Activated naive CD8-positive, alpha-beta T cell treated with anti-CD3 and anti-CD28 coated beads, Interleukin-2, amount 10 ng/mL, durations not matched to agents 7 days and 5 days (primary cell): Measurements from ENCODE around the gene MINDY1. TPM values are rescaled to one million over a fixed set of nuclear protein-coding genes. Genes with fewer than 3 reads are reported as not detected.
A peak's percentile ranks its signal among the peaks of the same experiment; 100 is the strongest.

Source experiments
- ATAC-seq: fragments of 150-1000 bp; cut with Tn5 transposase; one replicate; pipeline ENCODE4 v1.10.0; 2021; ENCODE audit warnings: low read depth, moderate library complexity
- POLR2A ChIA-PET: fragments of 350-600 bp; sonication (Branson Sonifier 250); formaldehyde crosslinking; loops from one replicate; lab custom pipeline; 2021; ENCODE audit warnings: antibody characterized with exemption; lab: Charles Lee
- DNase-seq: peaks from one replicate; pipeline ENCODE4 v3.0.0; 2021
- H3K27ac Mint-ChIP-seq: one replicate; pipeline ENCODE4 v1.8.0; 2022; ENCODE audit warnings: mild to moderate bottlenecking, mixed read lengths
- H3K27me3 Mint-ChIP-seq: one replicate; pipeline ENCODE4 v1.8.0; 2022; ENCODE audit warnings: mild to moderate bottlenecking, moderate library complexity, mixed read lengths
- H3K36me3 Mint-ChIP-seq: one replicate; pipeline ENCODE4 v1.8.0; 2021; ENCODE audit warnings: mild to moderate bottlenecking, mixed read lengths
- H3K4me1 Mint-ChIP-seq: one replicate; pipeline ENCODE4 v1.8.0; 2021; ENCODE audit warnings: mixed read lengths
- H3K4me3 Mint-ChIP-seq: one replicate; pipeline ENCODE4 v1.8.0; 2022; ENCODE audit warnings: mild to moderate bottlenecking, moderate library complexity, mixed read lengths
- H3K9me3 Mint-ChIP-seq: one replicate; pipeline ENCODE4 v1.8.0; 2021; ENCODE audit warnings: mixed read lengths
- total RNA-seq, 2 experiments: library from RNA; stranded (reverse); gene quantifications; one replicate each; pipeline ENCODE4 v1.2.3, GENCODE V29; 2021

The MINDY1 gene
- total RNA-seq, 2 experiments from 2014 or later = 11.5 to 12.7 TPM

GRCh38 chr1:150965605-150966004 is 41.1 kb downstream of the MINDY1 start:
- DNase-seq = no peak
- Mint-ChIP-seq H3K4me1 (peaks cover 17% of the 10 kb centered on the region), H3K4me3 (no peak overlapping the region), H3K36me3 (peaks cover 46% of the 10 kb centered on the region), H3K9me3 (no peaks in the 10 kb centered on the region), H3K27me3 (no peaks in the 10 kb centered on the region), H3K27ac (no peak overlapping the region)
- POLR2A ChIA-PET = no interaction called here
- no peak for ATAC-seq

- H3K4me3 Mint-ChIP-seq = no peak overlapping the region
- no peak overlapping the region for H3K27ac Mint-ChIP-seq
- POLR2A ChIA-PET = interaction anchor here (0.6 kb wide), 1 partner anchor 103 kb away, joined by 4 read pairs; no protein-coding TSS in a partner anchor
- H3K4me1 Mint-ChIP-seq = peaks cover 9% of the 10 kb centered on the region
- H3K9me3 Mint-ChIP-seq = no peaks in the 10 kb centered on the region
- H3K36me3 Mint-ChIP-seq = peaks cover 60% of the 10 kb centered on the region
- no peaks in the 10 kb centered on the region for H3K27me3 Mint-ChIP-seq
- DNase-seq = no peak
- ATAC-seq = no peak
Measured at GRCh38 chr1:150964164-150964489, 42.6 kb downstream of the MINDY1 start.

- no peak for DNase-seq
- peaks cover 4% of the 10 kb centered on the region for H3K4me1 Mint-ChIP-seq
- no peaks in the 10 kb centered on the region for H3K9me3 Mint-ChIP-seq
- ATAC-seq = no peak
- POLR2A ChIA-PET = interaction anchor here (0.6 kb wide), 1 partner anchor 104 kb away, joined by 4 read pairs; no protein-coding TSS in a partner anchor
- no peak overlapping the region for H3K4me3 Mint-ChIP-seq
- H3K27ac Mint-ChIP-seq = no peak overlapping the region
- H3K36me3 Mint-ChIP-seq = peaks cover 58% of the 10 kb centered on the region
- no peaks in the 10 kb centered on the region for H3K27me3 Mint-ChIP-seq
Measured at GRCh38 chr1:150963321-150964163, 43.2 kb downstream of the MINDY1 start.

- Mint-ChIP-seq H3K9me3 (no peaks in the 10 kb centered on the region), H3K27ac (peak overlapping the region; percentile 35), H3K36me3 (peaks cover 54% of the 10 kb centered on the region), H3K4me1 (peaks cover 4% of the 10 kb centered on the region), H3K4me3 (no peak overlapping the region), H3K27me3 (no peaks in the 10 kb centered on the region)
- ATAC-seq = no peak
- DNase-seq = no peak
- POLR2A ChIA-PET = no interaction called here
Measured at GRCh38 chr1:150961756-150962155, 44.9 kb downstream of the MINDY1 start.

GRCh38 chr1:150960646-150961045 is 46.1 kb downstream of the MINDY1 start:
- Mint-ChIP-seq H3K27ac (no peak overlapping the region), H3K4me3 (no peak overlapping the region), H3K36me3 (peaks cover 47% of the 10 kb centered on the region), H3K27me3 (no peaks in the 10 kb centered on the region), H3K4me1 (peaks cover 4% of the 10 kb centered on the region), H3K9me3 (no peaks in the 10 kb centered on the region)
- no peak for ATAC-seq
- POLR2A ChIA-PET = no interaction called here
- DNase-seq = no peak

GRCh38 chr1:150957666-150958065 is 49.0 kb downstream of the MINDY1 start:
- ATAC-seq (no peak), DNase-seq (no peak)
- POLR2A ChIA-PET = interaction anchor here (0.6 to 0.7 kb wide), 4 partner anchors 9 to 203 kb away, joined by 3 to 5 read pairs (median 3); no protein-coding TSS in a partner anchor
- no peak overlapping the region for H3K4me3 Mint-ChIP-seq
- no peaks in the 10 kb centered on the region for H3K27me3 Mint-ChIP-seq
- H3K9me3 Mint-ChIP-seq = no peaks in the 10 kb centered on the region
- H3K4me1 Mint-ChIP-seq = no peaks in the 10 kb centered on the region
- H3K27ac Mint-ChIP-seq = no peak overlapping the region
- peaks cover 36% of the 10 kb centered on the region for H3K36me3 Mint-ChIP-seq

GRCh38 chr1:150955280-150955679 is 51.4 kb downstream of the MINDY1 start:
- H3K27me3 Mint-ChIP-seq = no peaks in the 10 kb centered on the region
- no peak for DNase-seq
- no peaks in the 10 kb centered on the region for H3K9me3 Mint-ChIP-seq
- no peak for ATAC-seq
- H3K4me1 Mint-ChIP-seq = peaks cover 2% of the 10 kb centered on the region
- H3K27ac Mint-ChIP-seq = no peak overlapping the region
- H3K4me3 Mint-ChIP-seq = no peak overlapping the region
- POLR2A ChIA-PET = no interaction called here
- H3K36me3 Mint-ChIP-seq = peaks cover 36% of the 10 kb centered on the region

- peaks cover 31% of the 10 kb centered on the region for H3K36me3 Mint-ChIP-seq
- H3K27me3 Mint-ChIP-seq = no peaks in the 10 kb centered on the region
- no peaks in the 10 kb centered on the region for H3K9me3 Mint-ChIP-seq
- ATAC-seq (no peak), DNase-seq (no peak)
- H3K4me3 Mint-ChIP-seq = no peak overlapping the region
- peaks cover 2% of the 10 kb centered on the region for H3K4me1 Mint-ChIP-seq
- POLR2A ChIA-PET = no interaction called here
- no peak overlapping the region for H3K27ac Mint-ChIP-seq
Measured at GRCh38 chr1:150954708-150955107, 52.0 kb downstream of the MINDY1 start.

Other genes with a start within 250 kb of the MINDY1 start
- 100 to 1,000 TPM; 104 to 106 TPM for gene CTSS, start 241.1 kb downstream of the MINDY1 start, total RNA-seq
- gene CTSK, start 198.6 kb downstream of the MINDY1 start, total RNA-seq = 1 to 10 TPM; 6.7 to 9.4 TPM
- gene ARNT, start 130.3 kb downstream of the MINDY1 start, total RNA-seq = 10 to 100 TPM; 49.3 to 51.3 TPM
- not detected for gene CTXND2, start 119.8 kb downstream of the MINDY1 start, total RNA-seq
- 10 to 100 TPM; 64.0 to 64.6 TPM for gene SETDB1, start 80.5 kb downstream of the MINDY1 start, total RNA-seq
- gene CERS2, start 32.1 kb downstream of the MINDY1 start, total RNA-seq = 100 to 1,000 TPM; 153 TPM
- not detected for gene ANXA9, start 24.6 kb downstream of the MINDY1 start, total RNA-seq
- 10 to 100 TPM; 22.9 to 23.2 TPM for gene PRUNE1, start 1.5 kb upstream of the MINDY1 start, total RNA-seq
- 1 to 10 TPM; 2.8 to 4.1 TPM for gene BNIPL, start 29.7 kb upstream of the MINDY1 start, total RNA-seq
- gene C1orf56, start 40.8 kb upstream of the MINDY1 start, total RNA-seq = 1 to 10 TPM; 1.9 TPM
- gene CDC42SE1, start 52.7 kb upstream of the MINDY1 start, total RNA-seq = 100 to 1,000 TPM; 282 to 294 TPM
- 1 to 10 TPM; 5.4 to 6.0 TPM for gene MLLT11, start 53.5 kb upstream of the MINDY1 start, total RNA-seq
- gene GABPB2, start 63.9 kb upstream of the MINDY1 start, total RNA-seq = 10 to 100 TPM; 32.9 to 34.0 TPM
- 1 to 10 TPM; 4.2 to 6.0 TPM for gene SEMA6C, start 139.7 kb upstream of the MINDY1 start, total RNA-seq
- gene TNFAIP8L2, start 149.7 kb upstream of the MINDY1 start, total RNA-seq = 10 to 100 TPM; 21.2 to 23.7 TPM
- gene LYSMD1, start 159.0 kb upstream of the MINDY1 start, total RNA-seq = 1 to 10 TPM; 5.2 to 6.1 TPM
- 10 to 100 TPM; 64.5 to 66.6 TPM for gene SCNM1, start 159.2 kb upstream of the MINDY1 start, total RNA-seq
- 1 to 10 TPM; 1.2 to 4.1 TPM for gene TMOD4, start 169.1 kb upstream of the MINDY1 start, total RNA-seq
- gene VPS72, start 183.3 kb upstream of the MINDY1 start, total RNA-seq = 10 to 100 TPM; 67.4 to 86.9 TPM
- gene PIP5K1A, start 191.7 kb upstream of the MINDY1 start, total RNA-seq = 10 to 100 TPM; 51.9 to 59.4 TPM
- 100 to 1,000 TPM; 170 to 174 TPM for gene PSMD4, start 247.8 kb upstream of the MINDY1 start, total RNA-seq